Inflammatory macrophage treated with lipopolysaccharide for 4 hours (primary cell): Measurements from ENCODE around the gene ZHX3.

Experiments used
- DNase-seq: peaks from one replicate; pipeline ENCODE4 v3.0.0-alpha.2; 2020

ZHX3 gene

GRCh38 chr20:41317546-41318270 lies at the start of gene ZHX3:
ZHX3 (minus strand) TSS chr20:41317731; CDS start chr20:41204916, 112,815 bp downstream.
- peak; percentile 95 for DNase-seq

GRCh38 chr20:41367393-41367695 lies 49.8 kb upstream of the ZHX3 start:
- no peak for DNase-seq

- DNase-seq, result no peak
These were observed 49.2 kb upstream of the ZHX3 start, which contains the start of gene EMILIN3 for GRCh38 chr20:41366546-41367392. EMILIN3 (minus strand) TSS chr20:41366818; CDS start chr20:41366634, 184 bp downstream.

- DNase-seq, result no peak
These were observed 48.4 kb upstream of the ZHX3 start for GRCh38 chr20:41365777-41366545.

- no peak for DNase-seq
These were observed 47.6 kb upstream of the ZHX3 start for GRCh38 chr20:41364967-41365765.

- DNase-seq, result no peak
These were observed 46.8 kb upstream of the ZHX3 start for GRCh38 chr20:41364236-41364855.

- no peak for DNase-seq
These were observed 46.1 kb upstream of the ZHX3 start for GRCh38 chr20:41363601-41364000.

GRCh38 chr20:41362748-41363140 lies 45.2 kb upstream of the ZHX3 start:
- DNase-seq, result no peak

GRCh38 chr20:41361757-41362747 lies 44.5 kb upstream of the ZHX3 start:
- no peak for DNase-seq

GRCh38 chr20:41360831-41361756 lies 43.6 kb upstream of the ZHX3 start:
- no peak for DNase-seq

- DNase-seq, result no peak
These were observed 42.0 kb upstream of the ZHX3 start for GRCh38 chr20:41359541-41360011.

GRCh38 chr20:41358717-41359116 lies 41.2 kb upstream of the ZHX3 start:
- DNase-seq, result no peak

GRCh38 chr20:41358230-41358629 lies 40.7 kb upstream of the ZHX3 start:
- no peak for DNase-seq

GRCh38 chr20:41357424-41358163 lies 40.1 kb upstream of the ZHX3 start:
- no peak for DNase-seq

- no peak for DNase-seq
These were observed 39.4 kb upstream of the ZHX3 start for GRCh38 chr20:41356951-41357350.

- DNase-seq, result no peak
These were observed 38.2 kb upstream of the ZHX3 start for GRCh38 chr20:41355598-41356203.

- DNase-seq, result no peak
These were observed 37.7 kb upstream of the ZHX3 start for GRCh38 chr20:41355192-41355591.

GRCh38 chr20:41353530-41353929 lies 36.0 kb upstream of the ZHX3 start:
- no peak for DNase-seq
